Activated CD4-positive, alpha-beta T cell treated with anti-CD3 and anti-CD28 coated beads, Interleukin-2, Interleukin-4, amounts not matched to agents 100 ng/mL and 50 ng/mL, durations not matched to agents 16 hours and 8 hours (primary cell): ENCODE results near the gene MYO16.

Experiments
- DNase-seq: peaks from one replicate; pipeline ENCODE4 v3.0.0-alpha.2; 2020; ENCODE audit warnings: low spot score

MYO16 gene

DNA sequence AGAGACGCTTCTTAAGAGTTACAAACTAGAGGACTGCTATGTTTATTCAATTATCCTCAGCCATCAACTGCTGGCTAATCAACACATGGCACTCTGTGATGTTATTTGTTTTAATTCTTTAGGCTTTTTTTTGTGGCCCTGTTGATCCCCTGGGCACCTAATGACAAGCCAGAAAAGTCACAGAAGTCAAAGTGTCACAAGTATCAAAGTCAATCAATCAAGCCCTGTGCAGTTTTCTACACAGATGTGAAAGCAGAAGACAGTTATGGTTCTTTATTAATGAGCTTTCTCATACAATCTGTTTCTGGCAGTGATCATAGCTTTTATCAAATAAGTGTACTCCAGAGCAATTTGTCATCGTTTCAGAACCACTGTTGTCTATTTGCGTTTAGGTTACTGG, 34.3 kb downstream of the MYO16 start:
- no peak for DNase-seq

DNA sequence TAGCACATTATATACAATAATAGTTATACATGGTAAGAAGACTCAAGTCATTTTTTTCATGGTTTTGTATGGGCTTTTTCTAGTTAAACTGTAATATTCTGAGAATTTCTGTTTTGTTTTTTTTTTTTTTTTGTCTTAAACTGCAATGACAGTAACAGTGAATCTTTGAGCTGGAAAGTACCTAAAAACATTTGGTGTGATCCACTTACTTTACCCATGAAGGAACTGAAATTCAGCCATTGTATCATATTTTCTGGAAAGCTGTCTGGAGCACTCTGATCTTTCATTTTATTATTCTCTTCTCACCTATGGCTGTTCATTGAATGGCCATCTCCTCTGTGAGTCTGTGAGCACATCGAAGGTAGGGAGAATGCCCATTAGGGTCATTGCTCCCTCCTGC, 37.8 kb downstream of the MYO16 start:
- DNase-seq: no peak

DNA sequence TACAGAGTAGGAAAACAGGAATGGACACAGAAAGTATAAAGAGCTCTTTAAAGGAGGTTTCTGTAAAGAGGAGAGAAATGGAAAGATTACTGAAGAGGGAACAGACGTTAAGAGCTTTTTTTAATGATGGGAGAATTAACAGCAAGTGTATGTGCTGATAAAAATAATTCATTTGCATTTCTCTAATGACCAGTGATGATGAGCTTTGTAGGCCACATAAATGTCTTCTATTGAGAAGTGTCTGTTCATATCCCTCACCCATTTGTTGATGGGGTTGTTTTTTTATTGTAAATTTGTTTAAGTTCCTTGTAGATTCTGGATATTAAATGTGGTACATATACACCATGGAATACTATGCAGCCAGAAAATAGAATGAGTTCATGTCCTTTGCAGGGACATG, 40.0 kb downstream of the MYO16 start:
- no peak for DNase-seq

DNA sequence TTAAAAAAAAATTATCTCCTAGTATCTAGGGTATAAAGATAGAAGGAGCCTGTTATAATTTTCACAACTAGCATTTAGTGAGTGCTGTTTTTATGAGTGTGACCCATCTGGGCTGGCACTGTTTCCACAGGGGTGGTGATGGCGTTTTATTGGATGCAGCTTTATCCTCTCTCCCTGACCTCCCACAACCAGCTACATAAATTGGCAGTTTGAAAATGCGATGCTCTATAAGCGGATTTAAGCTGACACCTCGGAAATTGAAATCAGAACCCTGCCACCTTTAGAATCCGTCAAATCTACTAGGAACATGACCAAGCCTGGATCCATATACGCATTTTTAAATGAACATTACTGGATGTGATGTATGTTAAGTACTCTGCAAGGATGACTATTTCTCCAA, 44.9 kb downstream of the MYO16 start:
- no peak for DNase-seq

DNA sequence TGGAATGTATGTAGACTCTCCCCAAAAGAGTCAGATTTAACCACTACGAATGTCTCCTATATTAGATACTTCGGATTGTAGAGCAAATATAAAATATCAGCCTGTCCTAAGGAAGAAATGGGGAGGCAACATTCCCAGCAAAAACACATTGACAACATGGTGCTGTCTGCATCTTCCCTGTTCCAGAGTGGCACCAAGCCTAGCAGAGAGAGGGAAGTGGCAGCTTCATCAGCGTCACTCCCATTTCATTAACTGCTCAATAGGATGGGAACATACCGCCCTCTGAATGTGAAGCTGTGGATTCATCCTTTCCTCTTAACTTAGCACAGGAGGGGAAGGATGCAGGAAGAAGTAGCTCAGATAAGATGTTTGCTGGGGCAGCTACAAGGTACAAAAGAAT, 45.4 kb downstream of the MYO16 start:
- no peak for DNase-seq

DNA sequence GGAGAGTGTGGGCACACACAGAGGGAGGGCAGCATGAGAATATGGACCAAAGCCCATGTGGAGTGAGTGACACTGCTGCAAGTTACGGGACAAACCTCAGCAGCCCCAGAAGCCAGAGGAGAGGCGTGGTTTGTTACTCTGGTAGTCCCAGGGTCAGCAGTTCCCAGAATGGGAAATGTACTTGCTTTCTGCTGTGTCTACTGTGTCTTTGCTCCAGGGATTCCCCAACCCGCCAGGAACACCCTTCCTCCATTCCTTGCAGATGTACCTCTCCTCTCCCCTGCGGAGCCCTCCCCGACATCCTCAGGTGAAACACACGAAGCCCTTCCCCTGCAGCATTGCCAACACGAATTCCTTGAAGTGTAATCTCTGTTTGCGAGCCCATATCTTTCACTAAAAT, 47.2 kb downstream of the MYO16 start:
- no peak for DNase-seq

DNA sequence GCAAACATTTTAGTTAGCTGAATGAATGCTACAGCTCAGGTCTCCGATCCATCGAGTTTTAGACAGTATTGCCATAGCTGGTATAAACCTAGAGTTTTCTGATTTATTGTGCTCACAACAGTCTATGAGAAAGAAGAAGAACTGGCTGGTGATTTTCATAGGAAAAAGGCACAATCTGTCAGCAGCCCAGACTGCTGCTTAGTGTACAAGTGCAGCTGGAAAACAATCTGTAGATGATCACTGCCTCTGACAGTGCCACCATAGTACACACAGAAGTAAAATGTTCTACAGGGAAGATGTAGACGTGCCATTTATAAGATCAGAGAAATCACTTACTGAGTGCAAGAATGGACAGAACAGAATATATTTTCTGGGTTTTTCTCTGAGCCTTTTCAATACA, 48.4 kb downstream of the MYO16 start:
- no peak for DNase-seq

DNA sequence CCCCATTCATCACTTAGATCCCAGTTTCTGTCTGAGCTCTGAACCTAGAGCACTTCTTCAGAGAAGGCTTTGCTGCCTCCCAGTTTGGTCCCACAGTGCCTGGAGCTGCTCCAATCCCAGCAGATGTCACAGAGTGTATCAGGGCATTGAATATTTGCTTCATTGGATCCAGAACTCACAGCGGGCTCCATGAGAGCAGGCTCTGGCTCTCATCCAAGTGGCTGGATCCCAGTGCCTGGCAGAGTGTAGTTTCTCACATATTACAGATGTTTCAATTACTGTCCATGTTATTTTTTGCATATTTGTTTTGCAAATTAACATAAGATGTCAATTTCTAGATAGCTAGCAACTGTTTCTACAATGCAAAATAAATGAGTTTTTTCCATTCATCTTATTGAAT, 50.6 kb downstream of the MYO16 start:
- no peak for DNase-seq

DNA sequence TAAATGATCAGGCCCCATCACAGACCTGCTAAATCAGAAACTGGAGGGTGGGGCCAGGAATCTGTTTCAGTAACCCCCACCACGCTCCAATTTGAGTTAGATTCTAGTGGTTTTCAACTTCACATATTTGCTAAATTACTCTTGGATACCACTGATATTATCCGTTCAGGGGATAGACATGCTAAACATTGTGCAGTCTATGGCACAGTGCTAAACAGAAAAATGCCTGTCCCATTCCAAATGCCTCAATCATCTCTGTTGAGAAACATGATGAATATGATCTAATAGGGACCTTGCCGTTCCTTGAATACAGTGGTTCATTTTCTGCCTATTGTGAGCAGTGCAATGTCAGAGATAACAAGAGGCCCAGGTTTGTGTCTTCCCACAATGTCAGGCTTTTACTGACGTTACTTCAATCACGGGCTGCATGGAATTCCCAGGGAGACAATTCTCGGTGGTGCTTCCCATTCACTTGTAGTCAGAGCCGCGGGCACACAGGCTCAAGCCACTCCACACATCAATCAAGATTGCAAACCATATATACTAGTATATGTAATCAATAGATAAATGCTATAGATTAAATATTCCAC, 52.7 kb downstream of the MYO16 start:
- DNase-seq: no peak

DNA sequence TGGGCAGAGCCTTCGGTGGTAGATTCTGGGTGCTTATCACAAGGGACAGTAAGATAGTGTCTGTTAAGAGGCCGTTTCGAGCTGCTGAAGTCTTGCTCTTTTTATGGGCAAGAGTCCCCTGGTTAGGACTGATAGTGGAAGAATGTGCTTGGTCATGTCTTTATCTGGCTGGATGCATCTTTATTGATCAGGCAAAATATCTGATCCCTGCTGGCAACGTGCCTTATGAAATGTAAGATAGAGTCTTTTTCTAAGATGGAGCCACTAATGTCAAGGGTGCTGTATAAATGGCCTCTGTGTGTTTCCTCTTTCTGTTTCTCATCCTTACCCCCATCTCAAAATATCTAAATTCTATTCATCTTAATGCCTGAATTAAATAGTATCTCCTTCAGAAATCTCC, 53.3 kb downstream of the MYO16 start:
- no peak for DNase-seq

DNA sequence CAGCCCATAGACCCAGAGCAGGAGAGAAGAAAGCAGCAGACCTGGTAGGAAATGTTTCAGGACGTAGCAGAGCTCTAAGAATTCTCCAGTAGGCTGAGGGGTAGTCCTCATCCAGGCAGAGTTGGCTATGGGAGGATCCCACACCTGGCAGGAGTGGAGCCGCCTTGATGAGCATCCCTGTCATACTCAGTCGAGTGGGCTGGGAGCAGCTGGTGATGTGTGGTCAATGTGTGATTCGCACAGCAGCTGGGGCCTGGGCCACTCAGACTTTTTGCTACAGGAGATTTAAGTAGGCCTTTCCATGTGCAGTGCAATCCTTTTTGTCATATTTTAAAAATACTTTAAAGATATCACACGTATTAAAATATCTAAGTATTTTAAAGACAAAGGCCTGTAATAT, 56.6 kb downstream of the MYO16 start:
- DNase-seq: no peak

DNA sequence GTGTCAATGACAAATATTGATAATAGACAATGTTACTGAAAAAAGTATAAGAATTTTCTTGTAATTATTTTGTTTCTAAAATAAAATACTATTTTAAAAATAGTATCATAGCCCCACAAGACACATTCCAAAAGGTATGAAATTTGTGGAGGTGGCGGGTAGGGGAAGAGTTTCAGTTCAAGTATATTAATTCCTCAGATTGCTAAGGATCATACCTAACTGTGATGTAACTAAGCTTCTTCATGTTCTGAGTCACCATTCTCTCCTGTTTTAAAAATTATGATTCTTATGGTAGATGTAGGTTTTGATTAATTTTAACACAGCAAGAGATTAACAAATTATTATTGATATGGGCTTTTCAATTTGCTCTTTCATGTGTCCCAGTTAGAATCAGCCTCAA, 61.3 kb downstream of the MYO16 start:
- no peak for DNase-seq

DNA sequence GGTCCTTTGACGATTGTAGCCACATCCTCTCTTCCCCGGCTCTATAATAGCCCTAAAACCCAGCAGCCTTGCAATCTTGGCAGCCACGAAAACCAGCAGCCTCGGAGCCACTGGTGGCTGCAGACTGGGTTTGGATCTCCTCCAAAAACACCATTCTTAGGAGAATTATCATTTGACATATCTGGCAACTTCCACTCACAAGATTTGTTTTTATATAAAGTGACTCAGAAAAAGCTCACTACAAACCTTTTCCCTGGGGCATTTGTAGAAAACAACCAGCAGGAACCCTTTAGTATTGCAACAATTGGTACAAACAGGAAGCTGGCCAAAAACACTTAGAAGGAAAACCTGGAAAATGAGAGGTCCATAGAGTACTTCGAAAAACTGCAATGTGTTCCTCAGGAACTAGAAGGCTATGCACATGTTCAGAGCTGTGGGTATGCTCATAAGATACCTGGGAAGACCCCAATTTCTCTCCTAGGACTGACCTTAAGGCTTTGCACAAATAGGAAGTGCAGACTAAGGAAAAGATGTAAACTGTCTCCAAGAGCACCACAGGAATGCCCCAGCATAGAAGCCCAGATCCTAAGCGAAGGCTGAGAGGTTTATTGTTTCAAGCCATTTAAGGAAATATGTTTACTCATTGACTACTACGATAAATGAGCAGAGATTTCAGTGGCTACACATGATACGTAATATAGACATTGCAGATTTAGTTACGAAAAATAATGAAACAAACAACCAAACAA, 71.2 kb downstream of the MYO16 start:
- no peak for DNase-seq

DNA sequence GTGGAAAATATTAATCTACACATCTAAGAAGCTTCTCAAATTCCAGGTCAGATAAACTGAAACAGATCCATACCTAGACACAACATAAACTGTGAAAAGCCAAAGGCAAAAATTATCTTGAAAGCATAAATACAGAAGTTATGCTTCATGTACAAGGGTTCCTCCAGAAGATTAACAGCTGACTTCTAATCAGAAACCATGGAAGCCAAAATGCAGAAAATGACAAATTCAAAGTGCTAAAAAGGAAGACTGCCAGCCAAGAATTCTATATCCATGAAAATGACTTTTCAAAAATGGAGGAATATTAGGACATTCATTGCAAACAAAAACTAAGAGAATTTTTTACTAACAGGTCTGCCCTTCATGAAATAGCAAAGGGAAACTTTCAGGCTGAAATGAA, 72.8 kb downstream of the MYO16 start:
- DNase-seq: no peak

DNA sequence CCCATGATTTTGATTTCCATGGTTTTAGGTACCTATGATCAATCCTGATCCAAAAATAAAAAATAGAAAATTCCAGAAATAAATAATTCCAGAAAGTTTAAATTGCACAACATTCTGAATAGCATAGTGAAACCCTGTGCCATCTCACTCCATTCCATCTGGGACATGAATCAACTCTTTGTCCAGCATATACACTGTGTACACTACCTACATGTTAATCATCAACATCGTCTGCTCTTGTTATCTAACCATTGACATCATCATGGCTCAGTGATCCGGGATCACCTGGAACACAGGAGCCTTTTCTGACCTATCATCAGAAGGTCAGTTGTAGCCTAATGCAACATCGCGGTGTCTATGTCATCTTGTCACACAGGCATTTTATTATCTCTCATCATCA, 75.6 kb downstream of the MYO16 start:
- DNase-seq: no peak

DNA sequence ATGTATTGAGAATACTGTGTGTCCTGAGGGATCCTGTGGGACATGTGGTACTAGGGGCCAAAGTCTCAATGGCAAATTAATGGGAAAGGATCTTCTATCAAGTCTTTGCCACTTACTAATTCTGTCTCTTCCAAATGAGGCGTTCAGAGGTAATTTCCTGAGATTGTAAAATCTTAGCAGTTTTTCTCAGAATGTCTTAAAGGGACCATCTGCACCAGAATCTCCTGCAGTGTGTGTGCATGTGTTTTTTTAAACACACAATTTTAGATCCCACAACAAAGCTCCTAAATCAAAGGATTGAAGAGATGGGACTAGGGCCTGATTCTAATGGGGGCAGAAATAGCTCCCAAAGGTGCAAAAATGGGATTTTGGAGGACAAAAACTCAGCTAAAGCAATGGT, 78.2 kb downstream of the MYO16 start:
- no peak for DNase-seq

DNA sequence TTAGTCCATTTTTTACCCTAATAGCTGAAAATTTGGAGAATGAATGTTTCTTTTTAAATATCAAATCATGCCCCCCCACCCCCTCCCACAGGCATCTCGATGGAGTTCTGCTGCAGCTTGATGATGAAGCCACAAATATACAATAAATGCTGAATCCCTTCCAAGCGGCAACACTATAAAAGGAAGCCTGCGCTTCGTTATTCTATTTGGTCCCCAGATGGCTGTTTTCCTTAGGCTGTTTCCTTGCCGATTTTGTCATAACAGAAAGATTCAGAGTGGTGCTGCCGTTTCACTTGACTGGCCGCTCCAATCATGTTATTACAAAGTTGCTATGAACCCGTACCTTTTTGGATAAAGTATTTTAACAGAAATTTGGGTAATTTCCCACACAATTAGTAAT, 79.5 kb downstream of the MYO16 start:
- DNase-seq: no peak

DNA sequence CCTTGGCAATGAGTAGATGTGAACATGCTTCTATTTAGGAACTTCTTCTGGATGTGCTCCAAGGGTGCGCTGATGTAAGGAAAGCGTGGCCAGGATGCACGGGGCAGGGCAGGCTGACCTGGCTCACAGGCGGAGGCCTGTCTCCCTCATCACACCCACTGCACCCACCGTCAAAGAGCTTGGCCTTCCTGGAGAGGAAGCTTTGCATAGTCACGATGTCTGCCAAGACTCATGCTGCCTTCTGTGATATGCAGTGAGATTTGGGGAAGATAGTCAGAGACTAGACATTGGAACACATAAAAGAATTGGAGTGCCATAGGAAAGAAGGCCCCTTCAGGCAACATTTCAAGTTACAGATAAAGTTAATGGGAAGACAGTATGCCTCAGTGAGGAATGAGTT, 82.0 kb downstream of the MYO16 start:
- no peak for DNase-seq

DNA sequence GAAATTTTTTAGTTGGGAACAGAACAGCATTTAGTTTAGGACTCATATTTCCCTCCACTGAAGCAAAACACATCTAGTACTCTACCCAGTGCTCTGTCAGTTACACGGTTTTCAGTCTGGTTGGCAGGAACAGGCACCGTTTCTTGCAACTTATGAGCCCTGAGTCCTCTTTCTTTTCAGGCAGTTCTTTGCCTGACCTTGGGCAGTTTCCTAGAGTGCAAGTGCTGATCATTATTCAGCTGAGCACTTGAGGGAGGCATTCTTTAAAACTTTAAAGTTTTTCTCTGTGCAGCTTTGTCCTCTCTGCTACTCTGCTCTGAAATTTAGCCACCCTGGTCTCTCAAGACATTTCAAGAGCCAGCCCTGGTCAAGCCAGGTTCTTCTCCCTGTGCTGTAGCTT, 96.1 kb downstream of the MYO16 start:
- DNase-seq: no peak

DNA sequence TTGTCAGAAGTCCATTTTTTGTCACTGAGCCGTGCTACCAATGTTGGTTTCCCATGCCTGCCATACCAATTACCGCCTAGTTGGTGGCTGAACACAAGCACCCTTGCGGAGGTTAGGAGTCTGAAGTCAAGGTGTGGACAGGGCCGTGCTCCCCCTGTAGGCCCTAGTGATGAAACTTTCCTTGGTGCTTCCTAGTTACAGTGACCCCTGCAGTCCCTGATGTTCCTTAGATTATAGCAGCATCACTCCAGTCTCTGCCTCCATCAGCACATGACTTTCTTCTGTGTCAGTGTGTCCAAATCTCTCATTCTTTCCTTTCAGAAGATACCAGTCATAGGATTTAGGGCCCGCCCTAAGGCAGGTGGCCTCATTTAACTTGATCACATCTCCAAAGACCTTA, 99.0 kb downstream of the MYO16 start:
- DNase-seq: no peak

DNA sequence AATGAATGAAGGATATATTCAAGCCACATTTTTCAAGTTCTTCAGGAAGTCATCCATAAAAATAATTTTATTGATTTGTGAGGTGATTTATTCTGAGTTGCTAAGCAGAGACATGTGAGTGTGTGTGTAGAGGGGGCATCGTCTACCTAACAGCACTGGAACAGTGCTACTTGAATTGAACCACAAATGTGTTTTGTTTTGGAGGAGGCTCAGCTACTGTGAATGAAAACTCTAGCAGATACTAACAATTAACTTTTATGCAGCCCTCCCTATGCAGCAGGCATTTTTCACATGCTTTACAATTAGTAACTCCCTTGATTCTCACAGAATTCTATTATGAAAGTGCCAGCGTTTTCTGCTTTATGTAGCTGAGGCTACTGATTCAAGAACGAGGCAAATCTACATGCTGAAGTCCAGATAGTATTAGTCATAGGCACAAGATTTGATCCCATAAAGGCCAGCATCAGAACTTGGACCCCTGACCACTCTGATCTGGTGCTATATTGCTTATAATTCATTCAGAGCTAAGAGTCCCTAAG, 103.7 kb downstream of the MYO16 start:
- DNase-seq: no peak

DNA sequence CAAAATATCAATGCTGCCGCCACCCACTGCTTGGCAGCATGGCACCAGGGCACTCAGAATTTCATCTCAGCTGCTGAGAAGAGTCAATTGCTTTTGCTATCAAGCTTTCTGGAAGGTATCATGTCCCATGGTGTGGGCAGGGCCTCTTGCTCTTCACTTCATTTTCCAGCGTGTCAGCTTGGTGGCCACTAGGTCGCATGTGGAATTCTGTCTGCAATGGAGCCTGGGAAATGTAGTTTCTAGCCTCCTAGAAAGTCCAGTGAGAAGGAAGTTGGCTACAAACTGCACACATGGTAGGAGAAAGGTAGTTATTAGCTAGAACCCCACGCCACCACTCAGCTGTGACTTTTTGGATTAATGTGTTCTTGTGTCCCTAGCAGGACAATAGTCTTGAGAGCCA, 105.3 kb downstream of the MYO16 start:
- no peak for DNase-seq

DNA sequence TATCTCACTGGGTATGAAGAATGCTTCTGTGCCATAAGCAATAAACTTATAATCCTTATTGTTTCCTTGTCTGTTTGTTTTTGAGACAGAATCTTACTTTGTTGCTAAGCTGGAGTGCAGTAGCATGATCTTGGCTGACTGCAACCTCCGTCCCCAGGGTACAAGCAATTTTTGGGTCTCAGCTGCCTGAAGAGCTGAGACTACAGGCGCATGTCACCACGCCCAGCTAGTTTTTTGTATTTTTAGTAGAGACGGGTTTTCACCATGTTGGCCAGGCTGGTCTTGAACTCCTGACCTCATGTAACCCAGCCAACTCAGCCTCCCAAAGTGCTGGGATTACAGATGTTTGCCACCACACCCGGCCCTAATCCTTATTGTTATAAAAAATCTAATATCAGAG, 112.5 kb downstream of the MYO16 start:
- no peak for DNase-seq
